NCI-H446 treated with DMSO at 0.1 percent for 48 hours (cell line): ENCODE results near the gene COX7C.

ENCODE experiments used
- DNase-seq: peaks from one replicate; lab custom pipeline; 2025; lab: John Stamatoyannopoulos, UW

The COX7C gene

DNA sequence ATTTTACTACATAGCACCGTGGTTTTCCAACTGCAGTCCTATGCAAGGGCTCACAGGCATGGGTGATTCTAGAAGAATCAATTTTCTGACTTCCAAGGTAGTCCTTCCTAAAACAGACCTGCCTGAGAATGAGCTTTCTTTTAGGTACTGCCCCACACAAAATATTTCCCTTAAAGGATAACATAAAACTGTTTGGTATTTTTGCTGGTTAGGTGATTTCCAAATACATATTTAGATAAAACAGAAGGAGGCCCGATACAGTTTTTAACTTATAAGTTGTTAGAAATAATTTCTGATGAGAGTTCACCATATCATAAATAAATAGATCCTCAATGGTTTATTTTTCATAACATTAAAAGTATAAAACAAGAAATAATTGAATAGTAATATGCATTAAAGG, 46.4 kb downstream of the COX7C start:
- no peak for DNase-seq

DNA sequence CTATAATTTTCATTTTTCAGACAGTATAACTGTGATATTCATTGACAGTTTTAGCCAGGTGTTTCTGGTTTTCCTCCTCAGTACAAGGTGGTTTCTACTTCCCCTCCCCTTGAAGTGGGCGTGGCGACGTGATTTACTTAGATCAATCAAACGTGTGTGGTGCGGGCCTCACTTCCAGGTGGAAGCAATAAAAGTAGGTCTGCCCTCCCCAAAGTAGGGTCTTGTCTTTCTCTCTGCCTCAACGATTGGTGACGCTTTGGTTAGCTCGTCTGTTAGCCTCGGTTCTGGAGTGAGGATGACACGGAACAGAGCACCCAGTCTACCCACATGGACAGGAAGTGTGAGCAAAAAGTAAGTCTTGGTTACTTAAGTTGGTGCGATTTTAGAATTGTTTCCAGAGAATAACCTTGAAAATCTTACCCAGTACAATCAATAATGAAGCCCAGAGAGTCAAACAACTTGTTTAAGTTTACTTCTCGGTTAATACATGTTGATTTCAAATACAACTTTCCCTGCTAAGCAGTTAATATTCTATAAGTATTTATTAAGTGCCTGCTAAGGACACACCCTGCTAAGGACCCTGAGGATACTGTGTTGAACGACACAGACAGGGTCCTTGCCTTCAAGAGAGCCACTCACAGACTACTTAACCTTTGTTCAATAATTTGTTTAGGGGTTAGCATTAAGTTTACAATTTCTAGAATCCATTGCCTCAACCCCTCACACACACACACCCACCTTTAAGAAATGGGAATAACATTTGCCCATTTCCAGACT, 48.4 kb downstream of the COX7C start:
- no peak for DNase-seq

DNA sequence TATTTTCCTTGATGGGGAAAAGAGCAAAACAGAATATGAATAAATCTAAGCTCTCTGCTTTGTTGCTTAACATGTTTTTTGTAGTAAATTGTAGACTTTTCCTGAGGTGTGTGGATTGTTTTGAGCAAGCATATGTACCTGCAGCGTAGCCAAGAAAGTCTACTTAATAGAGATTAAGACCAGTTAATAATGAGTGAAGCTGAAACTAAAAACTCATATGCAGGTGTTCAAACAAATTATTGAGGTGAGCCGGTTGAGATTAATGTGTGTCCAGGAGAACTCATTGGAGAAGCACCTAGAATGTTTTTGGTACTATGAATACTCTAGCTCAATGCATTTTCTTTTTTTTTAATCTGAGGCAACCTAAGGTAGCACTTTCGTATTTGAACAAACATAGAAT, 49.2 kb downstream of the COX7C start:
- no peak for DNase-seq
